Upper lobe of right lung (tissue), 1 donor: Measurements from ENCODE around the gene OR1N1. TPM values are rescaled to one million over a fixed set of nuclear protein-coding genes. Genes with fewer than 3 reads are reported as not detected.

Experiments used
- ATAC-seq: fragments of 200-7000 bp; cut with Tn5 transposase; one replicate; pipeline ENCODE4 v1.9.1; 2020; ENCODE audit warnings: mild to moderate bottlenecking, moderate library complexity
- DNase-seq: peaks from one replicate; pipeline ENCODE4 v3.0.0-alpha.2; 2020
- H3K27ac ChIP-seq: fragments of 200-600 bp; one replicate; pipeline ENCODE4 v1.8.0; 2022
- H3K27me3 ChIP-seq: fragments of 200-600 bp; one replicate; pipeline ENCODE4 v1.8.0; 2022; ENCODE audit warnings: mild to moderate bottlenecking
- H3K36me3 ChIP-seq: fragments of 200-600 bp; one replicate; pipeline ENCODE4 v1.8.0; 2022
- H3K4me1 ChIP-seq: fragments of 200-600 bp; one replicate; pipeline ENCODE4 v1.8.0; 2022
- H3K4me3 ChIP-seq: fragments of 200-600 bp; one replicate; pipeline ENCODE4 v1.8.0; 2022; ENCODE audit warnings: mild to moderate bottlenecking
- H3K9me3 ChIP-seq: fragments of 200-600 bp; one replicate; pipeline ENCODE4 v1.8.0; 2022
- CTCF ChIP-seq: fragments of 200-600 bp; IDR thresholded peaks from one replicate; pipeline ENCODE4 v1.8.0; 2022; ENCODE audit warnings: antibody characterized with exemption
- intact Hi-C: fragments of 100-400 bp; cut with DNase I; formaldehyde crosslinking; loops from one replicate; pipeline ENCODE4 v1.11.0; 2022
- long read RNA-seq: library from polyadenylated mRNA; unstranded; transcript quantifications from one replicate; pipeline ENCODE4 v2.0.0, GENCODE V29; 2021
- total RNA-seq: library from RNA; stranded (reverse); fragmentation: NEBNext Ultra II Directional; extraction: Animal tissue kit (Norgen Biotek cat#: 25700); gene quantifications from one replicate; pipeline ENCODE4 v1.2.1, GENCODE V29; 2021
- donor health status: DM: no; HTN: yes; CAD: no; lungs with severe emphysema.

OR1N1 gene
- not detected for total RNA-seq
- long read RNA-seq: 0 reads

GRCh38 chr9:122527193-122527592, at the start of gene OR1N1:
Gene OR1N1 (minus strand): TSS chr9:122527293. CDS start chr9:122527293, 0 bp downstream.
- no peak for TF ChIP-seq CTCF
- Histone ChIP-seq H3K27me3 (no peaks in the 10 kb centered on the region), H3K4me3 (no peak within 1 kb of the TSS), H3K36me3 (no peaks in the 10 kb centered on the region), H3K9me3 (no peaks in the 10 kb centered on the region), H3K27ac (no peak within 1 kb of the TSS), H3K4me1 (no peaks in the 10 kb centered on the region)
- DNase-seq (no peak), ATAC-seq (no peak)
- intact Hi-C loops: no loop called here

DNA sequence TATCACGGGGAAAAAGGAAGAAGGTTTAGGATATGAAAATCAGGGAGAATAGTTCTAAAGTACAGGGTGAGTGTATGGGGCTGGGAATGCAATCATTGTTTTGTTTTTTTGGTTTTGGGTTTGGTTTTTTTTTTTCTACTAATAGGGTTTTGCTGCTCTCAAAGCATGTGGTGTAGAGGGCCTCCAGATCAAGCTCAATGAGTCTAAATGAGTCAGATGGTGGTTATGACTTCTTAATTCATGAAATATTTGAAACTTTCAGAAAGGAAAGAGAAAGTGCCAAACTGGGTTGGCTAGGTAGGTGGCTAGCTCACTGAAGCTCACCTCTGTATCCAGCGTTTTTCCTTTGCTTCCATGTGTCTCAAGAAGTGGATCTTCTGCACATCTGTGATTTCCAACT, 45.4 kb upstream of the OR1N1 start:
- no peak overlapping the region for H3K27ac ChIP-seq
- H3K4me1 ChIP-seq: no peaks in the 10 kb centered on the region
- no peaks in the 10 kb centered on the region for H3K36me3 ChIP-seq
- no peaks in the 10 kb centered on the region for H3K9me3 ChIP-seq
- H3K4me3 ChIP-seq: no peak overlapping the region
- DNase-seq: no peak
- no peak for TF ChIP-seq CTCF
- intact Hi-C loops: no loop called here
- ATAC-seq: no peak
- no peaks in the 10 kb centered on the region for H3K27me3 ChIP-seq

GRCh38 chr9:122567901-122568300, 40.8 kb upstream of the OR1N1 start:
- H3K9me3 ChIP-seq: no peaks in the 10 kb centered on the region
- no peaks in the 10 kb centered on the region for H3K4me1 ChIP-seq
- H3K36me3 ChIP-seq: no peaks in the 10 kb centered on the region
- H3K27me3 ChIP-seq: no peaks in the 10 kb centered on the region
- no peak for DNase-seq
- no peak overlapping the region for H3K4me3 ChIP-seq
- no peak for ATAC-seq
- intact Hi-C loops: no loop called here
- H3K27ac ChIP-seq: no peak overlapping the region
- no peak for TF ChIP-seq CTCF

- TF ChIP-seq CTCF: no peak
- DNase-seq: no peak
These were observed 35.2 kb upstream of the OR1N1 start for GRCh38 chr9:122562134-122562760.

DNA sequence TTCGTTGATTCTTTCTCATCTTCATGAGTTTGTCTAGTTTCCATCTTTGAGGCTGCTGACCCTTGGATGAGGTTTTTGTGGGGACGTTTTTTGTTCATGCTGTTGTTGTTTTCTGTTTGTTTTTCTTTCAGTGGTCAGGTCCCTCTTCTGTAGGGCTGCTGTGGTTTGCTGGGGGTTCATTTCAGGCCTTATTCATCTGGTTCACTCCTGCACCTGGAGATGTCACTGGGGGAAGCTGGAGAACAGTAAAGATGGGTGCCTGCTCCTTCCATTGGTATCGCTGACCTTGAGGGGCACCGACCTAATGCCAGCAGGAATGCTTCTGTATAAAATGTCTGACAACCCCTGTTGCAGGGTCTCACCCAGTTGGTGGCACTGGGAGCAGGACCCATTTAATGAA, 34.4 kb upstream of the OR1N1 start:
- Histone ChIP-seq H3K36me3 (no peaks in the 10 kb centered on the region), H3K4me1 (no peaks in the 10 kb centered on the region), H3K4me3 (no peak overlapping the region), H3K27ac (no peak overlapping the region), H3K27me3 (no peaks in the 10 kb centered on the region), H3K9me3 (no peaks in the 10 kb centered on the region)
- DNase-seq (no peak), ATAC-seq (no peak)
- intact Hi-C loops: no loop called here
- no peak for TF ChIP-seq CTCF

More at GRCh38 chr9:122562134-122562760, 35.2 kb upstream of the OR1N1 start:
- no peaks in the 10 kb centered on the region for H3K36me3 ChIP-seq
- H3K9me3 ChIP-seq: no peaks in the 10 kb centered on the region
- no peak overlapping the region for H3K4me3 ChIP-seq
- ATAC-seq: no peak
- no peak overlapping the region for H3K27ac ChIP-seq
- H3K27me3 ChIP-seq: no peaks in the 10 kb centered on the region
- no peaks in the 10 kb centered on the region for H3K4me1 ChIP-seq
- intact Hi-C loops: no loop called here

DNA sequence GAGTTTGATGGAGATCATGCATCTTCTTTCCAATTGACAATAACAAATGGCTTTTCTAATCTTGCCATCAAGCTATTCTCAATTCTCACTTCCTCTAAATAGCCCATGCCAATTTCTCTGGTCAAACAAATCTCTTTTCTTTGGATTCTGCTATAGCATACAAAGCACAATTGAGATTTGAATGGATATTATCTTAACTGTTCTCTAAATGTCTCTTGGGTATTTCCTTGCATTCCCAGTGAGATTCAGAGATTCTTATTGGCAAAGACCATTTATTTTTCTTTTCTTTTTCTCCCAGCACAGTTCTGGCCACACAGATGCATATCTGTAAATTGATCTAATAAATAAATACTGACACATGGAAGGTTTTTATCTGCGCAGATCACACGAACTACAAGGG, 25.7 kb upstream of the OR1N1 start, which contains the start of gene OR1N2:
Gene OR1N2, plus strand, starts transcription at position 301 of the 400 bp plus-strand sequence. CDS start 100 bp downstream, outside the sequence.
- TF ChIP-seq CTCF: no peak
- Histone ChIP-seq H3K27me3 (no peaks in the 10 kb centered on the region), H3K4me3 (no peak within 1 kb of the TSS), H3K27ac (no peak within 1 kb of the TSS), H3K4me1 (no peaks in the 10 kb centered on the region), H3K9me3 (no peaks in the 10 kb centered on the region), H3K36me3 (no peaks in the 10 kb centered on the region)
- DNase-seq (no peak), ATAC-seq (no peak)
- intact Hi-C loops: no loop called here
